EH (cell line): ENCODE measurements around the gene GATAD1.
A peak's percentile ranks its signal among the peaks of the same experiment; 100 is the strongest.
"Not testable (repeated sequence)": the region's sequence is repeated elsewhere in the genome, so short reads cannot be mapped to it uniquely, and the experiment has no call there.

Experiments
- DNase-seq: peaks from one replicate; pipeline ENCODE4 v3.0.0-alpha.2; 2015; ENCODE audit warnings: low read depth

GATAD1 gene

GRCh38 chr7:92483624-92484023, 36.3 kb downstream of the GATAD1 start:
- not testable (repeated sequence) for DNase-seq

GRCh38 chr7:92484226-92484625, 36.9 kb downstream of the GATAD1 start:
- DNase-seq = not testable (repeated sequence)

- peak; percentile 3 for DNase-seq
Observed at GRCh38 chr7:92485267-92485892, 38.1 kb downstream of the GATAD1 start.

GRCh38 chr7:92485974-92486373, 38.7 kb downstream of the GATAD1 start:
- no peak for DNase-seq

- no peak for DNase-seq
Observed at GRCh38 chr7:92487804-92488203, 40.5 kb downstream of the GATAD1 start.

GRCh38 chr7:92489634-92490033, 42.4 kb downstream of the GATAD1 start:
- peak; percentile 3 for DNase-seq

GRCh38 chr7:92496876-92497275, 49.6 kb downstream of the GATAD1 start:
- peak; percentile 4 for DNase-seq

GRCh38 chr7:92498557-92498956, 51.3 kb downstream of the GATAD1 start:
- no peak for DNase-seq

GRCh38 chr7:92503767-92504166, 56.5 kb downstream of the GATAD1 start:
- no peak for DNase-seq

- DNase-seq = no peak
Observed at GRCh38 chr7:92504563-92504962, 57.3 kb downstream of the GATAD1 start.

- no peak for DNase-seq
Observed at GRCh38 chr7:92506363-92506762, 59.1 kb downstream of the GATAD1 start.

- DNase-seq = no peak
Observed at GRCh38 chr7:92508946-92509345, 61.7 kb downstream of the GATAD1 start.
